Breast epithelium (tissue), 3 donors: Measurements from ENCODE around the gene TWF1.

Experiments used
- POLR2AphosphoS5 ChIP-seq, 3 donors: sonication (generic); formaldehyde crosslinking; IDR thresholded peaks; one replicate each; pipeline ENCODE4 v1.6.1; 2017; ENCODE audit warnings: antibody characterized with exemption in 3 of 3
- TF ChIP-seq, protein P1 (sequence below), 3 donors: fragments of 450-650 bp; IDR thresholded peaks; one replicate each; pipeline ENCODE4 v1.5.1; 2016 to 2017; ENCODE audit warnings: antibody characterized with exemption in 3 of 3, mild to moderate bottlenecking in 3 of 3, moderate library complexity in 3 of 3

GRCh38 chr12:43761500-43761899 is 44.6 kb downstream of the TWF1 start:
- TF ChIP-seq, protein P1, sequence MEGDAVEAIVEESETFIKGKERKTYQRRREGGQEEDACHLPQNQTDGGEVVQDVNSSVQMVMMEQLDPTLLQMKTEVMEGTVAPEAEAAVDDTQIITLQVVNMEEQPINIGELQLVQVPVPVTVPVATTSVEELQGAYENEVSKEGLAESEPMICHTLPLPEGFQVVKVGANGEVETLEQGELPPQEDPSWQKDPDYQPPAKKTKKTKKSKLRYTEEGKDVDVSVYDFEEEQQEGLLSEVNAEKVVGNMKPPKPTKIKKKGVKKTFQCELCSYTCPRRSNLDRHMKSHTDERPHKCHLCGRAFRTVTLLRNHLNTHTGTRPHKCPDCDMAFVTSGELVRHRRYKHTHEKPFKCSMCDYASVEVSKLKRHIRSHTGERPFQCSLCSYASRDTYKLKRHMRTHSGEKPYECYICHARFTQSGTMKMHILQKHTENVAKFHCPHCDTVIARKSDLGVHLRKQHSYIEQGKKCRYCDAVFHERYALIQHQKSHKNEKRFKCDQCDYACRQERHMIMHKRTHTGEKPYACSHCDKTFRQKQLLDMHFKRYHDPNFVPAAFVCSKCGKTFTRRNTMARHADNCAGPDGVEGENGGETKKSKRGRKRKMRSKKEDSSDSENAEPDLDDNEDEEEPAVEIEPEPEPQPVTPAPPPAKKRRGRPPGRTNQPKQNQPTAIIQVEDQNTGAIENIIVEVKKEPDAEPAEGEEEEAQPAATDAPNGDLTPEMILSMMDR (IDR thresholded peaks at IDR 0.05), result no peak
- TF ChIP-seq POLR2AphosphoS5 (IDR thresholded peaks at IDR 0.05), result no peak
